Lower leg skin (tissue), 4 donors: ENCODE results near the gene DCAKD. TPM values are rescaled to one million over a fixed set of nuclear protein-coding genes. Genes with fewer than 3 reads are reported as not detected.

Source experiments
- DNase-seq, 2 donors: peaks; one replicate each; pipeline ENCODE4 v3.0.0-alpha.2; 2019; ENCODE audit warnings: low spot score in 2 of 2
- H3K4me3 ChIP-seq: fragments of 200-600 bp; sonication (generic); 2 replicates; pipeline ENCODE4 v1.5.1; 2017; ENCODE audit warnings: mild to moderate bottlenecking, low read depth; ENCODE audit not compliant: poor library complexity, severe bottlenecking
- POLR2A ChIP-seq, 2 donors: fragments of 450-650 bp; IDR thresholded peaks; one replicate each; pipeline ENCODE4 v1.6.1; 2016 to 2017; ENCODE audit warnings: antibody characterized with exemption in 2 of 2, mild to moderate bottlenecking in 1 of 2, moderate library complexity in 1 of 2
- WGBS, 2 donors: methylation state at CpG; one replicate each; pipeline ENCODE4 v1.1.5; 2018; 5-methylcytosine and 5-hydroxymethylcytosine counted together
- intact Hi-C: fragments of 100-400 bp; cut with DNase I; formaldehyde crosslinking; loops from one replicate; pipeline ENCODE4 v1.15.0; 2023; ENCODE audit warnings: low total_unique reads
- total RNA-seq, 4 donors: library from RNA; depleted of rRNA; stranded (reverse); fragments of >200 nt; gene quantifications; one replicate each; pipeline ENCODE4 v1.1.0, GENCODE V29; 2016
- TF ChIP-seq, protein P1 (sequence below), 3 donors: fragments of 450-650 bp; IDR thresholded peaks; one replicate each; pipeline ENCODE4 v1.5.1; 2016; ENCODE audit warnings: antibody characterized with exemption in 3 of 3, mild to moderate bottlenecking in 3 of 3, moderate library complexity in 2 of 3

Gene DCAKD
- total RNA-seq, 4 donors from 2014 or later = 47.9 to 70.2 (median 61.0) TPM

DNA sequence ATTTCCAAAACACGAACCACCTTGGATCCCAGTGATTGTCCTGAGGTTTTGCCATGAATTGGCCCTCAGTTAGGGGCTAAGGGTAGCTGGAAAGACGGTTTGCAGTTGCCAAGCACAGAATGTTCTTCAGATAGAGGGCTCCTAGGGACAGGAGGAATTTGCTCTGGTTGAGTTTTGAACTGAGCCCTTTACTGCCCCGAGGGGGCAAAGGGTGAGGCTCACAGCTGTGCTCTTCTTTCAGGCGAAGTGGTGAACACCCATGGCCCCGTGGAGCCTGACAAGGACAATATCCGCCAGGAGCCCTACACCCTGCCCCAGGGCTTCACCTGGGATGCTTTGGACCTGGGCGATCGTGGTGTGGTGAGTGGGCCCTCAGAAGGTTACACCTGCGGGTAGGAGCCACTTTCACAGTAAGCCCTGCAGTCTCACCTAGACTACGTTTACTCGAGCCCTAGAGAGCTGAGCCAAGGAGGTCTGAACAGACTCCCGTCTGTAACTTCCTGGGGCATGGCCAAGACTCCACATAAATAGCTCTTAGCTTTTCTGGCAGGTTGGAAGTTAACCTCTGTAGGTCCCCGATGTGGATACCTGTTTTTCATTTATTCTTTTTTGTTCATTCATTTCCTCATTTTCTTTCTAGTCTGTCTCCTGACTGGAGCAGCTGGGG, 42.1 kb upstream of the DCAKD start:
- 29 to 31% methylated on average over 13 of the region's 13 CpGs for WGBS, 2 donors
- TF ChIP-seq, protein P1, sequence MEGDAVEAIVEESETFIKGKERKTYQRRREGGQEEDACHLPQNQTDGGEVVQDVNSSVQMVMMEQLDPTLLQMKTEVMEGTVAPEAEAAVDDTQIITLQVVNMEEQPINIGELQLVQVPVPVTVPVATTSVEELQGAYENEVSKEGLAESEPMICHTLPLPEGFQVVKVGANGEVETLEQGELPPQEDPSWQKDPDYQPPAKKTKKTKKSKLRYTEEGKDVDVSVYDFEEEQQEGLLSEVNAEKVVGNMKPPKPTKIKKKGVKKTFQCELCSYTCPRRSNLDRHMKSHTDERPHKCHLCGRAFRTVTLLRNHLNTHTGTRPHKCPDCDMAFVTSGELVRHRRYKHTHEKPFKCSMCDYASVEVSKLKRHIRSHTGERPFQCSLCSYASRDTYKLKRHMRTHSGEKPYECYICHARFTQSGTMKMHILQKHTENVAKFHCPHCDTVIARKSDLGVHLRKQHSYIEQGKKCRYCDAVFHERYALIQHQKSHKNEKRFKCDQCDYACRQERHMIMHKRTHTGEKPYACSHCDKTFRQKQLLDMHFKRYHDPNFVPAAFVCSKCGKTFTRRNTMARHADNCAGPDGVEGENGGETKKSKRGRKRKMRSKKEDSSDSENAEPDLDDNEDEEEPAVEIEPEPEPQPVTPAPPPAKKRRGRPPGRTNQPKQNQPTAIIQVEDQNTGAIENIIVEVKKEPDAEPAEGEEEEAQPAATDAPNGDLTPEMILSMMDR (IDR thresholded peaks at IDR 0.05) = no peak
- TF ChIP-seq POLR2A (IDR thresholded peaks at IDR 0.05) = no peak
- intact Hi-C loops = loop anchor here (5.0 to 10.0 kb wide), 2 partner anchors 69 to 1761 kb away; no protein-coding TSS in a partner anchor
- no peak overlapping the region for H3K4me3 ChIP-seq
- DNase-seq = no peak

DNA sequence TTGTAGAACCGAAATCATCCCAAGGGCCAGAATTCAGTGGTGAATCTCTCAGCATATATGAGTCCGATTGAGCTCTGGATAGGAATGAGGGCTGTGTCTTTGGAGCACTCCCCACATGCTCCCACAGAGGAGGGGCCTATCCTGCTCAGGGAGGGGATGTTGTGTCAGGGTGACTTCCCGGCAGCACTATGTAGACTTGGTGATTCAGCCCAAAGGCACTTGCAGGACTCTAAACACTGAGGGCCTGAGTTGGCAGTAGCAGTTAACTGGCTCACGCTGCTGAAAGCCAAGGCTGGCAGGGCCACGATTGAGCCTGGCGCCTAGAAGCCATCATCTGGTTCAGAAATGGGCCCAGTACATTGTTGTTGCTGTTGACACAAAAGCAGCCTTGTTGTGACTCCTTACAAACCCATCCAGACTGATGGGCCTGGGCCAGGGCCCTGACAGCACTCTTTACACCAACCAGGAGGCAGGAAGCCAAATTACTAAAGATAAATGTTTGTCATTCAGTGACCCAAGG, 41.5 kb upstream of the DCAKD start:
- DNase-seq = peak; percentile 84 to 95
- no peak overlapping the region for H3K4me3 ChIP-seq
- WGBS, 2 donors = 9 to 25% methylated on average over 6 of the region's 6 CpGs
- no peak for TF ChIP-seq POLR2A (IDR thresholded peaks at IDR 0.05)
- TF ChIP-seq, protein P1 (IDR thresholded peaks at IDR 0.05) = no peak
- intact Hi-C loops = loop anchor here (5.0 to 10.0 kb wide), 2 partner anchors 68 to 1761 kb away; no protein-coding TSS in a partner anchor

DNA sequence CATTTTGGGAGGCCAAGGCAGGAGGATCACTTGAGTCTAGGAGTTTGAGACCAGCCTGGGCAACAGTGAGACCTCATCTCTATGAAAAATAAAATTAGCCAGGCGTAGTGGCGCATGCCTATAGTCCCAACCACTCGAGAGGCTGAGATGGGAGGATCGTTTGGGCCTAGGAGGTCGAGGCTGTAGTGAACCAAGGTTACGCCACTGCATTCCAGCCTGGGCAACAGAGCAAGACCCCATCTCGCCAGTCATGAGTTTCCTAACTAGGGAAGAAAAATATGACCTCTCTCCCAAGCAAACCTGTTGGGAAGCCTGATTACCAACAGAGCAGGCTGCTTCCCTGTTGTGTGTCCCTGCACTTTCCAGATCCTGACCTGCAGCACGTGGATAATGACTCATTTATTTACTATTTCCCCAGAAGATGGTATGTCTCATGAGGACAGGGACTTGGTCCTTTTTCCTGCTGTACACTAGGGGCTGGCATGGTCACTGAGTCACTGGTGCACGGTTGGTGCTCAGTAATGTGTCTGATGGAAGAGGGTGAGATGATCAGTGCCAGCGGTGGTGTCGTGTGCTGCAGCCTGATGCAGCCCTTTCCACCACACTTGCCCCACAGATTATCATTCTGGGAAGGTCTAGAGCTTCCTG, 40.5 kb upstream of the DCAKD start:
- intact Hi-C loops = loop anchor here (5.0 to 10.0 kb wide), 2 partner anchors 67 to 1760 kb away; no protein-coding TSS in a partner anchor
- WGBS, 2 donors = 91 to 94% methylated on average over 11 of the region's 11 CpGs
- no peak for TF ChIP-seq POLR2A (IDR thresholded peaks at IDR 0.05)
- TF ChIP-seq, protein P1 (IDR thresholded peaks at IDR 0.05) = no peak
- no peak overlapping the region for H3K4me3 ChIP-seq
- DNase-seq = no peak

DNA sequence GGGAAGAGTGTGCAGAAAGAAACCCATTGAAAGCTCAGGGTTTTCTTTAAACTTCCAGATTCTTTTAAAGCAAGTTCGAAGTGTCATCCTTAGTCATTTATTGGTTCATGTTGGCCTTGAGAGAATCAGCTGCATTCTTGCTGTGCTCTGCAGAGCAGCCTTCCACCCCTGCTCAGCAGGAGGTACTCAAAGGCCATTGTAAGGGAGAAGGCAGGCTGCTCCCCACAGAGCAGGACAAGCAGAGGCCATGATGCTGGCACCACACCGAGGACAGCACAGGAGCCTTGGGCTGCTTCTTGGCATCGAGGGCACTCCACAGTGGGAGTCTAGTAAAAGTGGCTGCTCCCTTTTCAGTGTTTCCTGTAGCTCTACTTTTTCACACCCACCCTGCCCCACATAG, 39.3 kb upstream of the DCAKD start:
- no peak overlapping the region for H3K4me3 ChIP-seq
- no peak for DNase-seq
- intact Hi-C loops = loop anchor here (5.0 to 10.0 kb wide), 2 partner anchors 66 to 1758 kb away; no protein-coding TSS in a partner anchor
- TF ChIP-seq, protein P1 (IDR thresholded peaks at IDR 0.05) = no peak
- no peak for TF ChIP-seq POLR2A (IDR thresholded peaks at IDR 0.05)
- 85 to 86% methylated on average over 3 of the region's 3 CpGs for whole genome bisulfite sequencing, 2 donors

DNA sequence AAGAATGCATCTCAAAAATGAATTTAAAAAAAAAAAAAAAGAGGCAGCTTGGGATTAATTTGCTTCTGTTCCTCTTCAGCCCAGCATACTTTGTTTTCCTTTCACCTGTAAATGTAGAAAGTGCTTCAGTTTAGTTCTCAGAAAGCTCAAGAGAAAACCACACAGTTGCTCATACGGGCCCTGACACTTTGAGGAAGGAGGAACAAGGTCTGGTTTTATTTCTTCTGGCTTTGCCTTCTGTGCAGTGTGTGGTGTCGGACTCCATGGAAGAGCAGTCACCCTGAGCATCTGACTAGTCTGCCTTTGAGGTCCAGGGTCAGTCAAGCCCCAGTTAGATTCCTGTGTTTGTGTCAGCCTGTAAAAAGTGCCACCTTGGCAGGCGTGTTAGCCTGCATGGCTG, 37.3 kb upstream of the DCAKD start:
- H3K4me3 ChIP-seq = no peak overlapping the region
- TF ChIP-seq, protein P1 (IDR thresholded peaks at IDR 0.05) = no peak
- TF ChIP-seq POLR2A (IDR thresholded peaks at IDR 0.05) = no peak
- intact Hi-C loops = no loop called here
- DNase-seq = no peak
- WGBS, 2 donors = 74 to 80% methylated on average over 3 of the region's 3 CpGs
